Lower lobe of right lung (tissue), 2 donors: ENCODE measurements around the gene DUSP28. TPM values are rescaled to one million over a fixed set of nuclear protein-coding genes. Genes with fewer than 3 reads are reported as not detected.

ENCODE experiments used
- ATAC-seq, 2 donors: fragments of 200-7000 bp; cut with Tn5 transposase; one replicate each; pipeline ENCODE4 v1.9.1; 2020 to 2022; ENCODE audit warnings: mild to moderate bottlenecking in 2 of 2, moderate library complexity in 2 of 2
- DNase-seq: peaks from one replicate; pipeline ENCODE4 v3.0.0-alpha.2; 2020
- H3K27ac ChIP-seq: fragments of 200-600 bp; one replicate; pipeline ENCODE4 v1.8.0; 2022
- H3K27me3 ChIP-seq: fragments of 200-600 bp; one replicate; pipeline ENCODE4 v1.8.0; 2022; ENCODE audit warnings: low read depth
- H3K36me3 ChIP-seq: fragments of 200-600 bp; one replicate; pipeline ENCODE4 v1.8.0; 2022; ENCODE audit warnings: mild to moderate bottlenecking
- H3K4me1 ChIP-seq: fragments of 200-600 bp; one replicate; pipeline ENCODE4 v1.8.0; 2022
- H3K4me3 ChIP-seq: fragments of 200-600 bp; one replicate; pipeline ENCODE4 v1.8.0; 2022; ENCODE audit warnings: mild to moderate bottlenecking
- H3K9me3 ChIP-seq: fragments of 200-600 bp; one replicate; pipeline ENCODE4 v1.8.0; 2022
- CTCF ChIP-seq: fragments of 200-600 bp; IDR thresholded peaks from one replicate; pipeline ENCODE4 v1.8.0; 2022; ENCODE audit warnings: antibody characterized with exemption, mild to moderate bottlenecking
- intact Hi-C: fragments of 100-400 bp; cut with DNase I; formaldehyde crosslinking; loops from one replicate; pipeline ENCODE4 v1.11.0; 2022
- total RNA-seq: library from RNA; stranded (reverse); fragmentation: NEBNext Ultra II Directional; extraction: Animal tissue kit (Norgen Biotek cat#: 25700); gene quantifications from one replicate; pipeline ENCODE4 v1.2.1, GENCODE V29; 2021
- donor health status: DM: no; HTN: yes; CAD: no; lungs with severe emphysema.

DUSP28 gene
- total RNA-seq, 1 donor from 2014 or later: 5.7 TPM

DNA sequence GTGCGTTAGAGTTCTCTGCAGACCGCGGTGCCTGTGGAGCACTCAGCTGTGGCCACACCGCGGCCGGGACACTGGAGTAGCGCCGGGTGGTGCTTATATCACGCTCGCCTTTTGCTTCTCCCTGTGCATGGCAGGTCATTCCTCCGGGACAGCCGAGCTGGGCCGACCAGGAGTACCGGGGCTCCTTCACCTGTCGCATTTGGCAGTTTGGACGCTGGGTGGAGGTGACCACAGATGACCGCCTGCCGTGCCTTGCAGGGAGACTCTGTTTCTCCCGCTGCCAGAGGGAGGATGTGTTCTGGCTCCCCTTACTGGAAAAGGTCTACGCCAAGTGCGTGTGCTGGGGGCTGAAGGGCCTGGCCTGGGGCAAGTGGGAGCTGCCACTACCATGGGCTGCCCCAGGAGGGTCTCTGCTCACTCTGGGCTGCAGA is 30.5 kb downstream of the DUSP28 start:
- peak; percentile 41 for DNase-seq
- no peak for TF ChIP-seq CTCF
- peaks cover 60% of the 10 kb centered on the region for H3K36me3 ChIP-seq
- no peak overlapping the region for H3K27ac ChIP-seq
- H3K27me3 ChIP-seq: no peaks in the 10 kb centered on the region
- no peak for ATAC-seq
- no peak overlapping the region for H3K4me3 ChIP-seq
- H3K4me1 ChIP-seq: peaks cover 15% of the 10 kb centered on the region
- intact Hi-C loops: no loop called here
- H3K9me3 ChIP-seq: no peaks in the 10 kb centered on the region

DNA sequence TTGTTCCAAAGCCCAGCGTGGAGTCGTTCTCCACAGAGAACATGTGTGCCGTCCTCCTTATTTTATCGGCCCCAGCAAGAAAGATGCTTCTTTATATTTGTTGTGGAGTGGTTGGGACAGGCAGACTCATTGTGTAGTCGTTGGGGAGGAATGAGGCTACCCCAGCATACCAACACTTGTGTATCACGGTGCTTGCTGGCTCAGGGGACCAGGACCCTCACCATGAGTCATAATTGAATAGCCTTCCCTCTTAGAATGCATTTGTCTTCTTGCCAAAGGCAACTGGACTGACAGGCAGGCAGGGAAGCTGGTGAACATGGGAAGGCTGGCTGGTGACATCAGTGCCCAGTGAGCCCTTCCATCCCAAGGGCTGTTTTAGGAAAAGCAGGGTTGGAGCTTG is 31.1 kb downstream of the DUSP28 start:
- H3K36me3 ChIP-seq: peaks cover 64% of the 10 kb centered on the region
- no peak overlapping the region for H3K27ac ChIP-seq
- ATAC-seq (no peak), DNase-seq (no peak)
- no peaks in the 10 kb centered on the region for H3K9me3 ChIP-seq
- no peak for TF ChIP-seq CTCF
- intact Hi-C loops: no loop called here
- H3K27me3 ChIP-seq: no peaks in the 10 kb centered on the region
- peaks cover 15% of the 10 kb centered on the region for H3K4me1 ChIP-seq
- no peak overlapping the region for H3K4me3 ChIP-seq

DNA sequence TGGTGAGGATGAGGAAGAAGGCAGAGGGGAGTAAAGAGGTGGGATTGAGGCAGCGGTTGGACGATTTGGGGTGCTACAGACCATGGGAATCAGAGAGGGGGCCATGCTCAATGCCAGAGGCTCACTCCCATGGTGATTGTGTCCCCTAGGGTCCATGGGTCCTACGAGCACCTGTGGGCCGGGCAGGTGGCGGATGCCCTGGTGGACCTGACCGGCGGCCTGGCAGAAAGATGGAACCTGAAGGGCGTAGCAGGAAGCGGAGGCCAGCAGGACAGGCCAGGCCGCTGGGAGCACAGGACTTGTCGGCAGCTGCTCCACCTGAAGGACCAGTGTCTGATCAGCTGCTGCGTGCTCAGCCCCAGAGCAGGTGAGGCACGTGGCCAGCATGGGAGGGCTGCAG is 31.6 kb downstream of the DUSP28 start:
- no peaks in the 10 kb centered on the region for H3K27me3 ChIP-seq
- H3K9me3 ChIP-seq: no peaks in the 10 kb centered on the region
- DNase-seq: peak; percentile 39
- no peak for ATAC-seq
- intact Hi-C loops: no loop called here
- H3K4me1 ChIP-seq: peaks cover 15% of the 10 kb centered on the region
- H3K4me3 ChIP-seq: no peak overlapping the region
- no peak for TF ChIP-seq CTCF
- no peak overlapping the region for H3K27ac ChIP-seq
- peaks cover 69% of the 10 kb centered on the region for H3K36me3 ChIP-seq

DNA sequence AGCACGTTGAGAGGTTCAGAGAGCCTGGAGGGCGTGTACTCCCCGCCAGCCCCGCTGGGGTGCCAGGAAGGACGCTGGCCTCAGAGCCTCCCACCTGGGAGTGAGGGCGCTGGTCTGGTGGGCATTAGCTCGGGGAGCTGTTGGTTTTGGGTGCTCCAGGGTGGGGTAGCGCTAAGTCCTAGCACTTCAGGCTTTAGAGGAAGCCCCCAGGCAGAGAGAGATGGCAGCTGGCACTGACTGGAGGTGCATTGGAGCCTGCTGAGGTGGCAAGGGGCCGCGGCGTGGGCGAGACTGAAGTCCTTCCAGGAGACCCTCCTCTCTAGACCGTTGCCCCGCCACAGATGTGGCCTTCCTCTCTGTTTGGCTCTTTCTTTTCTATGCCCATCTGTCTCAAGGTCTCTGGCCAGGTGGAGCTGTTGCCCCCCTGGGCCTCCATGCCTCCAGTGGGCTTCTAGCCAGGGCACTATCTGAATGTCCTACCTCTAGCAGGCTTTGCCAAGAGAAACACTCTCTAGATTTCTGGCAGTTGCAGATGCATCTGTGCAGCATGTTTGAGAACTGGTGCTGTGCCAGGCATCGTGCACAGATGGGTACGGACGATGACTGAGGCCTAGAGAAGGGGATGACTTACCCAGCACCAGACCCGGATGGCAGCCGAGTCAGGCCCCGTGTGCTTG is 33.0 kb downstream of the DUSP28 start:
- peaks cover 4% of the 10 kb centered on the region for H3K4me1 ChIP-seq
- H3K27ac ChIP-seq: no peak overlapping the region
- H3K4me3 ChIP-seq: no peak overlapping the region
- intact Hi-C loops: no loop called here
- ATAC-seq (no peak), DNase-seq (peak; percentile 30)
- no peaks in the 10 kb centered on the region for H3K9me3 ChIP-seq
- no peaks in the 10 kb centered on the region for H3K27me3 ChIP-seq
- peaks cover 82% of the 10 kb centered on the region for H3K36me3 ChIP-seq
- TF ChIP-seq CTCF: no peak

DNA sequence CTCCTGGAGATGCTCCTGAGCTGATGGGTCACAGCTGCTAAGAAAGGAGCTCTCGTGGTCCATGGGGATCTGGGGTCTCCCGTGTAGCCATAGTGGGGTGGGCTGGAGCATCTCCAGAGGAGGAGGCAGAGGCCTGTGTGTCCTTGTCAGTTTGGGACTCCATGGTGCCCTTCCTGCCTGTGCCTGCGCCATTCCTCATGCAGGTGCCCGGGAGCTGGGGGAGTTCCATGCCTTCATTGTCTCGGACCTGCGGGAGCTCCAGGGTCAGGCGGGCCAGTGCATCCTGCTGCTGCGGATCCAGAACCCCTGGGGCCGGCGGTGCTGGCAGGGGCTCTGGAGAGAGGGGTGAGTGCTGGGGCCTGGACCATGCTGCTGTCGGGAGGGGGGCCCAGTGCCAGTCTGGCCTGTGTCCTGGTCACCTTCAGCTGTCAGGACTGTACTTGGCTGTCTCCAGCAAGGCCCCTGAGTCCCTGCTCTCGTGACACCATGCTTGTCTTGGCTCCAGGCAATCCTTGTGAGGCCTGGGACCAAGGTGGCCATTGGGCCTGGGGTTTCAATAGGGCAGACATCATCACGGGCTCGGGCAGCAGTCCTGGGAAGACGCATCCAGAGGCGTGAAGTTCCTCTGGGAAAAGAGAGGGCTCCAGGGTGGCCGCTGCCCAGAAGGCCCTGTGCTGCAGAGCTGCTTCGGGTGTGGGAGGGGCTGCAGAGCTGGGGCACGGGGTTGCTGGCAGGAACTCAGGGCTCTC is 33.7 kb downstream of the DUSP28 start:
- intact Hi-C loops: no loop called here
- Histone ChIP-seq H3K9me3 (no peaks in the 10 kb centered on the region), H3K4me1 (no peaks in the 10 kb centered on the region), H3K4me3 (no peak overlapping the region), H3K27me3 (no peaks in the 10 kb centered on the region), H3K27ac (no peak overlapping the region), H3K36me3 (peaks cover 89% of the 10 kb centered on the region)
- no peak for TF ChIP-seq CTCF
- DNase-seq (peak; percentile 35), ATAC-seq (no peak)
